GM12892 (cell line): ENCODE results near the gene SMARCC1.

Source experiments
- DNase-seq: peaks from one replicate; pipeline ENCODE4 v3.0.0; 2011; ENCODE audit not compliant: insufficient read length
- FAIRE-seq: peaks from 2 replicates; lab custom pipeline; 2011; peaks lifted over from hg19 to GRCh38; lab: Jason Lieb, UNC
- POLR2A ChIP-seq: IDR thresholded peaks from 2 replicates; pipeline ENCODE4 v1.6.1; 2011; ENCODE audit warnings: low read depth, low read length, control low read depth
- POLR2AphosphoS5 ChIP-seq: IDR thresholded peaks from 2 replicates; pipeline ENCODE4 v1.6.1; 2011; ENCODE audit warnings: low read depth, low read length, control low read depth
- TAF1 ChIP-seq: IDR thresholded peaks from 2 replicates; pipeline ENCODE4 v1.6.1; 2011; ENCODE audit warnings: low read depth, mild to moderate bottlenecking, control low read depth, low read length, borderline replicate concordance

SMARCC1 gene

DNA sequence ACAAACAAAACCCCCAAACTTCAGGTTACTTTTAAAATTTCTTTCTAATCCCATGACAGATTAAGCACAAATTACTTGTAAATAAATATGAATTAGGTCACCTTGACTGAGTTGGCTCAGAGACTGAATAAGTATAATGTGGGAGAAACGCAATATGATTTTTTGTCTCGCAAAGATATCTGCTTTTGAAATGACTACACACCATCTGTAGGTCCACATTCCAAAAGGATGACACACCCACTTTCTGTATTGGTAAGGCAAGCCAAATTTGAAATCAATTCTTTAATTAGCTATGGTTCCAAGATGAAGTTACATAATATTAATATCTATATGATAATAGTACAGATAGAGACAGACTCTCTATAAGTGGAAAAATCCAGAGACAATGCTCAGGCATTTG lies 136.1 kb downstream of the SMARCC1 start:
- FAIRE-seq (no peak), DNase-seq (no peak)
- TF ChIP-seq TAF1 (no peak), POLR2AphosphoS5 (no peak), POLR2A (no peak)

DNA sequence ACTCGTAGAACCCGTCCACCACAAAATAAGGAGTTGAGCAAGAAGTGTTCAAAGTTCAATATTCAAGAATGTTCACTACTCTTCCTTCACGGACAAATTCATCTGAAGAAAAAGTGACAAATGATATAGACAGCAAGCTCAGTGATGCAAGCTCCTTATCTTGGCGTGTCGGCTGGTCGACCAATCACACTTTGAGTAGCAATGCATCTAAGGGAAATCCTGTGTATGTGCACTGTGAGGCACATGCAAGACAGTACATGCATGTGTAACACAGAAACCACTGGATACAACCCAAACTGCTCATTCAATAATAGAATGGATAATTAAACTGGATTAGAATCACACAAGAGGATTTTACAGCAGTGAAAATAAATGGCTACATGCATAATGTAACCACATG lies 138.6 kb downstream of the SMARCC1 start:
- TF ChIP-seq POLR2AphosphoS5: no peak
- no peak for TF ChIP-seq POLR2A
- no peak for TF ChIP-seq TAF1
- FAIRE-seq: no peak
- DNase-seq: no peak

DNA sequence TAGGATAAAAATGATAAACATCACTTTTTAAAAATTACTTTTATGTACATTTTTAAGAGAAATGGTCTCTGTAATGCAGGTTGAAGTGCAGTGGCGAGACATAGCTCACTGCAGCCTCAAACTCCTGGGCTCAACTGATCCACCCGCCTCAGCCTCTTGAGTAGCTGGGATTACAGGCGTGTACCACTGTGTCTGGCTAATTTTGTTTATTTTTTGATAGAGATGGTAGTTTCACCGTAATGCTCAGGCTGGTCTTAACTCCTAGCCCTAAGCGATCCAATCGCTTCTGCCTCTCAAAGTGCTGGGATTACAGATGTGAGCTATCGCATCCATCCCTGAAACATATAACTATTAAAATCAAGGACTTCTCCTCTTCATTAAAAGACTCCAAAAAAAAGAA lies 140.0 kb downstream of the SMARCC1 start:
- TF ChIP-seq POLR2AphosphoS5 (no peak), TAF1 (no peak), POLR2A (no peak)
- FAIRE-seq (no peak), DNase-seq (no peak)

DNA sequence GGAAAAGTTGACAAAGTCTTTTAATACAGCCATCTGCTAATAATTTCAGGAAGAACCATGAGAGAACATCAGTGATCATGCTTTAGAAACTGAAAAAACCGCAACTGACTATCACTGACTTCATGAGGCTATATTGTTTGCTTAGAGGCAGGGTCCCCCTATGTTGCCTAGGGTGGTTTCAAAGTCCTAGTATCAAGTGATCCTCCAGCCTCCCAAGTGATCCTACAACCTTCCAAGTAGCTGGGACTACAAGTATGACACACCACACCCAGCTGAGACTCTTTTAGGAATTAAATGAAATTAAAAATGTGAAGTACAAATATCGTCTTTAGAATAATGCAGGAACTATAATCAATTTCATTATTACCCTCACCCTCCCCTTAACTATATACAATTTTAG lies 144.8 kb downstream of the SMARCC1 start:
- FAIRE-seq (no peak), DNase-seq (no peak)
- no peak for TF ChIP-seq TAF1
- TF ChIP-seq POLR2AphosphoS5: no peak
- TF ChIP-seq POLR2A: no peak

DNA sequence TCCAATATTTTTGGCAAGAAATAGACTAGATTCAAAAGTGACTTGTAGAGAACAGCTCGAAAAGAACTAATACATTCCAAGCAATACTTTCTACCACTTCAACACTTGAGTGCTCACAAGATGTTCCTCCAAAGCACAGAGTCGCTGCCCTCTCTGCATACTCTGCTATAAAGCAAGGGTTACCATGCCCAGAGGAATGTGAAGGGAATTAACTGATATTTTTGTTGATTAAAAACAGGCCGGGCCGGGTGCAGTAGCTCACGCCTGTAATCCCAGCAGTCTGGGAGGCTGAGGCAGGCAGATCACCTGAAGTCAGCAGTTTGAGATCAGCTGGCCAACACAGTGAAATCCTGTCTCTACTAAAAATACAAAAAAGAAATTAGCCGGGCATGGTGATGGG lies 145.5 kb downstream of the SMARCC1 start:
- TF ChIP-seq POLR2A (no peak), TAF1 (no peak), POLR2AphosphoS5 (no peak)
- DNase-seq: no peak
- FAIRE-seq: no peak

DNA sequence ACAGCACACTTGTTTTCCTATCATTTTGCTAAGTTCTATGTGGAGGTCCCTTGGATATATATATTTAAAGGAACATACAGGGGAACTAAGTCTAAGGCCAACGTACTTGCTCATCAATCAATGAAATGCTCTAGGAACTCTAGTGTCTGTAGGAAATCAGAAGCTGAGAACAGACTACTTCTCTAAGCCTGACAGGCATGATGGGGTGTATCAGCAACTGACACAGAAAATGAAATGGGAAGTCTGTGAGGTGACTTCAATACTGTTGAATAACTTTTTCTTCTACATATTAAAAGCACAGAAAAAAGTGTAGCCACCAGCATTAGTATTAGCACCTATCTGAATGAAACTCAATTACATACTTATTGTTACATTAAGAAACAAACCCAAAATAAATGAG lies 146.2 kb downstream of the SMARCC1 start:
- TF ChIP-seq TAF1: no peak
- no peak for TF ChIP-seq POLR2AphosphoS5
- TF ChIP-seq POLR2A: no peak
- DNase-seq: no peak
- FAIRE-seq: no peak

DNA sequence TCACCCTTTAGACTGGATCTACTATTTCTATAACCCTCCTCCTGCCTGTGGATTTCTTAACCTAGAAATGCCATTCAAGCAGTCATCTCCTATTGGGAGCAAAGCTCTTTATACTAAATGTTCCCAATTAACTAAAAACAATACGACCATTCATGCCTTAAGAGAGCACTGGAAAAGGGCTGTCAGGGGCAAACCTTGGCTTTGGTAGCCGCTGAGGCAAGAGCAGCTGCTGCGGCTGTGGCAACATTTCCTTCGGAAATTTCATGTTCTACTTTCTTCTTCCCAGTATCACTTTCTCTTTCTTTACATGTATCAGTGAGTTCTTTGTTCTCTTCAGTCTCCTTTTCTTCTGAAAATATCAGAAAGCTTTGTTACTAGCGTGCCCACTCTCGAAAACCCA lies 146.7 kb downstream of the SMARCC1 start:
- TF ChIP-seq POLR2AphosphoS5: no peak
- no peak for TF ChIP-seq TAF1
- no peak for TF ChIP-seq POLR2A
- FAIRE-seq: no peak

DNA sequence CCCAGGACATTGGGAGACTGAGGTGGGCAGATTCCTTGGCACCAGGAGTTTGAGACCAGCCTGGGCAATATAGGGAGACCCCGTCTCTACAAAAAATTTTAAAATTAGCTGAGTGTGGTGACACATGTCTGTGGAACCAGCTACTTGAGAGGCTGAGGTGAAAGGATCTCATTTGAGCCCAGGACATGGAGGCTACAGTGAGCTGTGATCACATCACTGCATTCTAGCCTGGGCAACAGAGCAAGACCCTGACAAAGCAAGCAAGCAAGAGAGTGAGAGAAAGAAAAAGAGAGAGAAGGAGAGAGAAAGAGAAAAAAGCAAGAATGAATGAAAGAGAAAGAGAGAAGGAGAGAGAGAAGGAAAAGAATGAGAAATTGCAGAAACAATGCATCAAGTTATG lies 150.9 kb downstream of the SMARCC1 start:
- DNase-seq (no peak), FAIRE-seq (no peak)
- TF ChIP-seq POLR2A: no peak
- TF ChIP-seq POLR2AphosphoS5: no peak
- no peak for TF ChIP-seq TAF1

More for the DNA sequence above, 146.7 kb downstream of the SMARCC1 start:
- no peak for DNase-seq

DNA sequence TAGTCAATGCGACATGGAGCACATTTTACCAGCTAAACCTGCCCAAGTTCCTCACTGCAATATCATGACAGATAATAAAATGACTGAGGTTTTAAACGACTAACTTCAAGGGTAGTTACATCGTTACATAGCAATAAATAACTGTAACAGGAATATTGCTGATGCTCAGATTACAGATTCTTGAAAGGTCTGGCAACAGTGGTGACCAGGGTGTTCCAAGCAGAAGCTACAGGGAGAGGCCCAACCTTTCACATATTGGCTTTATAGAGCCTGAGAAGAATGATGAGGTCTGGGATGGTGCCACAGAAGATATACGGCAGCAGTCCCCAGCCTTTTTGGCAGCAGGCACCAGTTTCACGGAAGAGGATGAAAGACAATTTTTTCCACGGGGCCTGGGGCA lies 151.9 kb downstream of the SMARCC1 start:
- DNase-seq (no peak), FAIRE-seq (peak; percentile 9)
- TF ChIP-seq TAF1: no peak
- TF ChIP-seq POLR2A: no peak
- TF ChIP-seq POLR2AphosphoS5: no peak

DNA sequence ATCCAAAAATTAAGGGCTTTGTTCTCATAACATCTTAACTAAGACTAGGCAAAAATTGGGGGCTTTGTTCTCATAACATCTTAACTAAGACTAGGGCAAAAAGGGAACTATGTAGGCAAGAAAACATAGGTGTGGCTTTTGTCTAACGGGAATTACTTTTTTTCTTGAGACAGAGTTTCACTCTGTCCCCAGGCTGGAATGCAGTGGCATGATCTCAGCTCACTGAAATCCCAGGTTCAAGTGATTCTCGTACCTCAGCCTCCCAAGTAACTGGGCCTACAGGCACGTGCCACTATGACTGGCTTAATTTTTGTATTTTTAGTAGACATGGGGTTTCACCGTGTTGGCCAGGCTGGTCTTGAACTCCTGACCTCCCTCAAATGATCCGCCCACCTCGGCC lies 153.3 kb downstream of the SMARCC1 start:
- no peak for TF ChIP-seq POLR2AphosphoS5
- DNase-seq (no peak), FAIRE-seq (peak; percentile 42)

DNA sequence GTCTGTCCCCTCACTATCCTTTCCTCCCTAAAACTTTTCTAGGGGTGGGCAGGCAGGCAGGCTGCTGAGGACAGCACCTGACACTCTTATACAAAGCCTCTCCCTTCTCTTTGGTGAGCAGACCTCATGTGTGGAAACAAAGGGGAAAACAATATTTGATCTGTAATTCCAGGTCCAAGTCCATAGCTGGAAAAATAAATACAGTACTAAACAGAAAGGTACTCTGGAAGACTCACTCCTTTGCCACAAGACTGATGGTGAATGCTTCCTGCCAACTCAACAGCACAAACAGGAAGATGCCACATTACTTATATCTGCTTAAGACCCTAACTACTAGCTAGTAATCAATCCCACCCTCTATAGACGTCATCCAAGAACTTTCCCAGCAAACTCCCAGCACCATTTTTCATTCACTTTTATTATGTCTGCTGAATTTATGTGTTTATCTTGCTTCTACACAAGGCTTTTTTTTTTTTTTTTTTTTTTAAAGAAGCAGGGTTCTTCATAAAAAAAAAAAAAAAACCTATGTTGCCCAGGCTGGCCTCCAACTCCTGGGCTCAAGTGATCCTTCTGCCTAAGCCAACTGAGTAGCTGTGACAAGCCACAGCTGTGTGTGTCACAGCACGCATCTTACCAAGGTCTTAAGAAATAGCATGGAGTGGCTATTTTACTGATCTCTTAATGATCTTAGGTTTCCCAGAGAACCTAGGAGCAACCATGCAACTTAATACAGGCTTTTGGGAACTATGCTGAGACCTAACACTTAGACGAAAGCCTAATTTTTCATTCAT lies 158.8 kb downstream of the SMARCC1 start:
- no peak for DNase-seq
- no peak for FAIRE-seq

DNA sequence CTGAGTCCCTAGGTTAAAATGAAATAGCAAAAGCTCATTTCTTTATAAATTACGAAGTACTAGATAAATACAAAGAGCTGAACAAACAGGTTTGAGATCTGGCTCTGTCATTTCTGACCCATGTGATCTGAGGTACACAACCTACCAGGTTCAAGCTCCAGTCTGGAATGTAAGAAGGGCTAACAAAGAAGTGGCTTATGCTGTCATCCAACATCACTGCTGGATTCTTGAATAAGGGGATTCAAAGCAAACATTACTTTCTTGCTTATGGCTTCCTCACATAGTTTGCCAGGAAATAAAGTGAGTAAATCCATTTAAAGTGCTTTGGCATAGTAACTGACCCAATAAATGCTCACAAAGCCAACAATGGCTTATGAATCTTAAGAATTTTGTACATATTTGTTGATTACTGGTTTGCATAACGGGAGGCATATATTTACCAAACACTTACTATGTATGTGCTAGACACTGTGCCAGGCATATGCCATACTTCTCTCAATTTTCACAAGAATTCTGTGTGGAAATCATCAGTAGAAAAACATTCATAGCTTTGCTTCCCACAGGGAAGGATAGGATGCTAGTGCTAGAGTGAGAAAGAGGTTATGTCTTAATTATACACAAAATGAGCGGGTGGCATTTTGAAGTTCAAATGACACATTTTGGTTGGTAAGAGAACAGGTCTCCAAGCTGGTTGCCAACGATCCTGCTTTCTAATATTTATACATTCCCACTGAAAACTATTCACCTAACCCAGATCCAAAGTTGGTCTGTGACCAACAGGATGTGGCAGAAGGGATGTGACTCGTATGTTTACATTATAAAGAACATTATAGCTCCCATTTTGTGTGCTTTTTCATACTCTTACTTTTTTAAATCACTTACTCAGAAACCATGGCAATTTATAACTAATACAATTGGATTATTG lies 164.3 kb downstream of the SMARCC1 start:
- DNase-seq (no peak), FAIRE-seq (no peak)
- TF ChIP-seq TAF1: no peak
- TF ChIP-seq POLR2A: no peak
- TF ChIP-seq POLR2AphosphoS5: no peak

More for the DNA sequence above, 158.8 kb downstream of the SMARCC1 start:
- no peak for TF ChIP-seq POLR2AphosphoS5
- no peak for TF ChIP-seq POLR2A
- no peak for TF ChIP-seq TAF1
